ENCODE results near the gene SNX9. TPM values are rescaled to one million over a fixed set of nuclear protein-coding genes. Genes with fewer than 3 reads are reported as not detected.

The SNX9 gene
- total RNA-seq, 4 donors from 2014 or later = 13.7 to 57.2 (median 50.7) TPM

GRCh38 chr6:157893238-157893637, 70.2 kb downstream of the SNX9 start:
- DNase-seq = no peak
- Histone ChIP-seq H3K4me1 (no peaks in the 10 kb centered on the region), H3K36me3 (peaks cover 0 to 17% (median 8%) of the 10 kb centered on the region in 4 donors), H3K4me3 (no peak overlapping the region), H3K27ac (no peak overlapping the region), H3K9me3 (no peaks in the 10 kb centered on the region), H3K27me3 (no peaks in the 10 kb centered on the region)
- intact Hi-C loops (cut with DNase I; ENCODE audit: low total_unique reads) (loop anchor here (5.0 kb wide), 1 partner anchor 341 kb away; no protein-coding TSS in a partner anchor), in situ Hi-C loops (cut with MboI; ENCODE audit: low pct_ligation_motif_present in 1 of 4, low pct_unique_long_range_greater_than_20kb in 1 of 4, low sequenced_read_pairs in 3 of 4) (no loop called here)
- no peak for TF ChIP-seq POLR2AphosphoS5 (IDR thresholded peaks at IDR 0.05)
- no peak for TF ChIP-seq POLR2A (IDR thresholded peaks at IDR 0.05)
- TF ChIP-seq CTCF (IDR thresholded peaks at IDR 0.05) = no peak
- no peak for TF ChIP-seq EP300 (IDR thresholded peaks at IDR 0.05; ENCODE audit: low read depth)
- WGBS, 2 donors (ENCODE audit: low coverage in 1 of 2) = 89% methylated on average over 4 of the region's 4 CpGs

GRCh38 chr6:157895585-157895984, 72.5 kb downstream of the SNX9 start:
- intact Hi-C loops (cut with DNase I; ENCODE audit: low total_unique reads) = no loop called here
- in situ Hi-C loops (cut with MboI; ENCODE audit: low pct_ligation_motif_present in 1 of 4, low pct_unique_long_range_greater_than_20kb in 1 of 4, low sequenced_read_pairs in 3 of 4) = no loop called here
- Histone ChIP-seq H3K9me3 (no peaks in the 10 kb centered on the region), H3K36me3 (peaks cover 0 to 26% (median 12%) of the 10 kb centered on the region in 4 donors), H3K4me3 (no peak overlapping the region), H3K27ac (no peak overlapping the region), H3K27me3 (no peaks in the 10 kb centered on the region), H3K4me1 (no peaks in the 10 kb centered on the region)
- TF ChIP-seq POLR2AphosphoS5 (IDR thresholded peaks at IDR 0.05) (no peak), POLR2A (IDR thresholded peaks at IDR 0.05) (no peak), EP300 (IDR thresholded peaks at IDR 0.05; ENCODE audit: low read depth) (no peak), CTCF (IDR thresholded peaks at IDR 0.05) (no peak)
- 80 to 89% methylated on average over 3 of the region's 3 CpGs for WGBS, 2 donors (ENCODE audit: low coverage in 1 of 2)
- DNase-seq = no peak

- in situ Hi-C loops (cut with MboI; ENCODE audit: low pct_ligation_motif_present in 1 of 4, low pct_unique_long_range_greater_than_20kb in 1 of 4, low sequenced_read_pairs in 3 of 4) = no loop called here
- Histone ChIP-seq H3K36me3 (peaks cover 0 to 28% (median 12%) of the 10 kb centered on the region in 4 donors), H3K9me3 (no peaks in the 10 kb centered on the region), H3K4me3 (no peak overlapping the region), H3K27ac (no peak overlapping the region), H3K27me3 (no peaks in the 10 kb centered on the region), H3K4me1 (no peaks in the 10 kb centered on the region)
- no peak for TF ChIP-seq CTCF (IDR thresholded peaks at IDR 0.05)
- no peak for TF ChIP-seq POLR2A (IDR thresholded peaks at IDR 0.05)
- no peak for TF ChIP-seq POLR2AphosphoS5 (IDR thresholded peaks at IDR 0.05)
- TF ChIP-seq EP300 (IDR thresholded peaks at IDR 0.05; ENCODE audit: low read depth) = no peak
- intact Hi-C loops (cut with DNase I; ENCODE audit: low total_unique reads) = no loop called here
- WGBS, 2 donors (ENCODE audit: low coverage in 1 of 2) = 94% methylated on average over 4 of the region's 4 CpGs; no CpG with 5 or more reads in 1 of the 2 donors
- no peak for DNase-seq
These were observed 73.9 kb downstream of the SNX9 start for GRCh38 chr6:157896932-157897331.

- DNase-seq = no peak
- intact Hi-C loops (cut with DNase I; ENCODE audit: low total_unique reads) = no loop called here
- Histone ChIP-seq H3K27me3 (no peaks in the 10 kb centered on the region), H3K9me3 (no peaks in the 10 kb centered on the region), H3K36me3 (peaks cover 0 to 36% (median 18%) of the 10 kb centered on the region in 4 donors), H3K4me1 (no peaks in the 10 kb centered on the region), H3K4me3 (no peak overlapping the region), H3K27ac (no peak overlapping the region)
- in situ Hi-C loops (cut with MboI; ENCODE audit: low pct_ligation_motif_present in 1 of 4, low pct_unique_long_range_greater_than_20kb in 1 of 4, low sequenced_read_pairs in 3 of 4) = no loop called here
- 61 to 76% methylated on average over 3 to 7 of the region's 7 CpGs for WGBS, 2 donors (ENCODE audit: low coverage in 1 of 2)
- no peak for TF ChIP-seq POLR2AphosphoS5 (IDR thresholded peaks at IDR 0.05)
- no peak for TF ChIP-seq POLR2A (IDR thresholded peaks at IDR 0.05)
- no peak for TF ChIP-seq EP300 (IDR thresholded peaks at IDR 0.05; ENCODE audit: low read depth)
- TF ChIP-seq CTCF (IDR thresholded peaks at IDR 0.05) = no peak
These were observed 75.1 kb downstream of the SNX9 start for GRCh38 chr6:157898169-157898568.

Data from transverse colon (tissue), 4 donors.